NCI-H1417 (cell line): Measurements from ENCODE around the gene KCNJ12.
"Not testable (repeated sequence)": the region's sequence is repeated elsewhere in the genome, so short reads cannot be mapped to it uniquely, and the experiment has no call there.

ENCODE experiments used
- DNase-seq, 3 experiments: peaks; one replicate each; lab custom pipeline; 2025; lab: John Stamatoyannopoulos, UW

KCNJ12 gene

GRCh38 chr17:21422311-21423189 is 46.4 kb downstream of the KCNJ12 start:
- DNase-seq: not testable (repeated sequence)

GRCh38 chr17:21423190-21423493 is 47.0 kb downstream of the KCNJ12 start:
- DNase-seq: not testable (repeated sequence)

- DNase-seq: not testable (repeated sequence)
Observed at GRCh38 chr17:21424697-21425096, 48.5 kb downstream of the KCNJ12 start.

- DNase-seq: no peak
Observed at GRCh38 chr17:21425321-21425720, 49.2 kb downstream of the KCNJ12 start.

- no peak for DNase-seq
Observed at GRCh38 chr17:21425736-21426135, 49.6 kb downstream of the KCNJ12 start.

DNA sequence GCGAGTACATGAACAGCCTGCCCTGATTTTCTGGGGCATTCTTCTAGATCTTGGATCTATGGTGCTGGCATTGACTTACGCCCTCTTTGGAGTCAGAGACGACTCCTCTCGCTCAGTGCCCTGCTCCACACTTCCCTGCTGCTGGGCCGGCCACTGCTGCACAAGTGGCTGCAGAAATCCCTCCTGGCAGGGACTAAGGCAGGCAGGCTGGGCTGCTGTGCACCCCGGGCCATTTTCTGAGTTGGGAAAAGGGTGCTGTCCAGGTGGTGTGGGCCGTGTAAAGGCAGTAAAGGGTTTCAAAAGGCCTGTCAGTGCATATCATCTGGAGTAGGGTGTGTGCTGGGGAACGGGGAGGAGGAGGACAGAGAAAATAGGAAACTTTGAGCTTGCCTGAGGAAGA is 50.1 kb downstream of the KCNJ12 start:
- not testable (repeated sequence) for DNase-seq

DNA sequence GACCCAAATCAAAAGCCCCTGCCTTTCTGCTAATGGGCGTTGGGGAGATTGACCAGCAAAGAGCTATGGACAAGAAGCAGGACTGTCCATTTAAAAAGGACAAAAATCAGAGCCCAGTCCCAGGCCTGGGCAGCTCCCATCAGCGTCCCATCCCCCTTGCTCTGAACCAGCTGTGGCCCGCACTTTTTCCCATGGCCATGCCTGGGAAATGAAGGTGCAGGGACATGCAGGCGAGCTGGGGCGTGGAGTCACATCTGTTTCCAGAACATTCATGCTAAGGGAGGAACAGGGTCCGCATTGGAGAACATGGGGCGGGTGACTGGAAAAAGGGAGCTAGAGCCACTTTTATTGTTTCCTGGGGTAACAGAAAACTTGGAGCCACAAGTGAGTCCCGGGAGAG is 50.7 kb downstream of the KCNJ12 start:
- DNase-seq: not testable (repeated sequence)

DNA sequence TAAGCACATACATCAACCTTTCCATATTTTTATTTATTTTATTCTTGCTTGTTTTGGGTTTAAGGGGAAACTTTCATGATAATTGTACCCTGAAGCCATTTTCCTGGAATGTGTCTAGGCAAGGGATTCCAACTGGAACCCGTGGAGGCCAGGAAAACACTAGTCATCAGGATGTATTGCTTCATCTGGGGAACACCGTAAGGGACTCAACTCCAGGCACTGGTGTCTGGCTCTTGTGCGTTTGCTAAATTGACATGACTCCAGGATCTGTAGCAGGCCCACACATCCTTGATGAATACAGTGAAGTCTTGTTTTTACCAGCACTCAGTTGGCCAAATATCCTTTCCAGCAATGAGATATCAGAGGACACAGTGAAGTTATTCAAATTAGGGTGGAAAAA is 51.6 kb downstream of the KCNJ12 start:
- not testable (repeated sequence) for DNase-seq

- DNase-seq: not testable (repeated sequence)
Observed at GRCh38 chr17:21428752-21429424, 52.7 kb downstream of the KCNJ12 start.

- not testable (repeated sequence) for DNase-seq
Observed at GRCh38 chr17:21429921-21430628, 53.9 kb downstream of the KCNJ12 start.

GRCh38 chr17:21433971-21434370 is 57.8 kb downstream of the KCNJ12 start:
- DNase-seq: not testable (repeated sequence)

DNA sequence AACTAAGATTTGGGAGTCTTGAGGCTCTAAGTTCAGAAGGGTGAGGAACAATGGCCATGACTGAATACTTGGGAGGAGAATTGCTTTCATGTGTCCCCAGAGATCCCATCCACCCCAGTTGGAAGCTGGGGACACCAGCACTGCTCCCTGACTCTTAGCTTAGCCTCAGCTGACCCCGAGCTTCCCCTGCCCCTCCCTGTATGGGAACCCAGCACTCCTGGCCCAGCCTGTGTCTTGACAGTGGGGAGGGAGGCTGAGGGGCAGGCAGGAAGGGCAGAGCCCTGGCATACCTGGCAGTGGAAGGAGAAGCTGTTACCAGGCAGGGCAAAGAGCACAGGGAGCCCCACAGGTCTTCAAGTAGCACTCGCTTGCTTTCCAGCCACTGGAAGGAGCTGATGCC is 58.8 kb downstream of the KCNJ12 start:
- not testable (repeated sequence) for DNase-seq

DNA sequence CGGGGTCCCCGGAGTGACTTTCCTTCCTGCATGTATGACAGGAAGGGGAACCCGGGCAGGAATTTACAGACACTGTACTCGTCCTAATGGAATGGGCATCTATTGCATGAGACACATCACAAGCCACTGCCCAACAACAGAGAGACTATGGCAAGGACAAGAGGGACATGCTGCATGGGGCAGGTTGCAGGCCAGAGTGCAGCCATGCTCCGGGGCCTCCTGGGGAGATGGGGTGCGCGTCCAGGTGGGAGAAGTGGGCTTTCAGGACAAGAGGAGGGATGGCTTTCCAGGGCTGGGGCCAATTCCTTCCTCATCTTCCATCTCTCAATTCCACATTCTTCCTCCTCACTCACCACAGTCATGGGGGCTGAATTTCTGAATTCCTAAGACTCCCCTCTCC is 60.3 kb downstream of the KCNJ12 start:
- not testable (repeated sequence) for DNase-seq

DNA sequence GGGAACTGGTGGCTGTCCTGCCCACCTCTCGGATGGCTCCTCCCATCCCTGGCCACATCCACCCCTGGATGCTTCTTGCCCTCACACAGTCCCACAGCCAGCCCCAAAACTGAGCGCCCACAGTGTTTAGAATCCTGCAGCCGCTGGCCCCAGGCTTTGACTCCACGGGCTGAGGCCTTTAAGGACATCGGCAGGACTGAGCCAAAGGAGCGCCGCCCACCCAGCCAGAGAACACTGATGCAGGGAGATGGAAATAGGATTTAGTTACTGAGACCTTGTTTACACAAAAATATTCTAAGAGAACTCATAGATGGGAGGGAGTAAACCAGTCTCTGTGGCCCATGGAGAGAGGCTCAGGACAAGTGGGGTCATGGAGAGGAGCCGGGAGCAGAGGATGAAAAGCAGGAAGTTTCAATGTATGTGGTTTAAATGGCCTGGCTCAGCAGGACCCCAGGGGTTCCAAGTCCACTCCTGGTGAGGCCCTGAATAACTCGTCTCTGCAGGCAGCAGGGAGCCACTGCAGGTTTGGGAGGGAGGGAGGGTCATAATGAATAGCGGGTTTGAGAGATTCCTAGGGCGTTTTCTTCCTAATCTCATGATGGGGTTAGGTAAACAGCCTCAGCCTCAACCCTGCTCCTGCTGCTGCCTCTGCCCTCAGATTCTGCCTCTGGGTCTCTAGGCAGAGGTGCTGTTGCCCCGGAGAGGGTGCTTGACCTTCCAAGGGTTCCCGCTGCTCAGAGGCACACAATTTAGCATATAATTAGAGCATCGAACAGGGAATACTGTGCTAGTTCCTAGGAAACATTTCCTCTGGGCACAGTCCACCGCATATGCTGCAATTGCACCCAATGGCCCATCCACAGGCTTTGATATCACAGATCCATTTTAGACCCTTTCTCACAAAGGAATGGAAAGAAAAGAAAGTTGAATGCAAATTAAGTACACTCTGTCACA is 61.0 kb downstream of the KCNJ12 start:
- peak in 1 of 3 experiments; percentile 4 for DNase-seq

GRCh38 chr17:21438316-21439014 is 62.3 kb downstream of the KCNJ12 start:
- DNase-seq: not testable (repeated sequence)

- not testable (repeated sequence) for DNase-seq
Observed at GRCh38 chr17:21439015-21439336, 62.8 kb downstream of the KCNJ12 start.

DNA sequence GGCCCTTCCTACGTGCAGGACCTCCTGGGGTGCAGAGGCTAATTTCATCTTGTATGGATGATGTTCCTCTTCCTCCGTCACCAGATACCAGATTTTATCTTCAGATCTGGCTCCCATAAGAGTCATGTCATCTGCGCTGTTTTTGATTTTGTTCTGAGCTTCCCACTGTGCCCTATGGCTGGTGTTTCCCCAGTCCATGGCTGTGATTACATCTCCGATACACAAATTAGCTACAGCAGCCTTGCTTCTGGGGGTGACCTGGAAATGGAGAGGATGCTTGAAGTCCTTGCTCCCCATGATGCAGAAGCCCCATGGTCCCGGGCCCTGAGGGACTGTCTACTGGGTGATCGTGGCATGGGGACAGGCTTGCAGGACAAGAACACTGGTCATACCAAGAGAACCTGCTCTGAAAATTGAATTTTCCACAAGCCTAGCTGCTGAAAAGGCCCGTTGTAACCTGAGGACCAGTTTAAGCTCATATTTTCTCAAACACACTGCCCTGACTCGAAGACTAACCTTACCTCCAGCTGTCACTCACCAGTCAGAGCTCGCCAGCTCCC is 69.0 kb downstream of the KCNJ12 start:
- no peak for DNase-seq

DNA sequence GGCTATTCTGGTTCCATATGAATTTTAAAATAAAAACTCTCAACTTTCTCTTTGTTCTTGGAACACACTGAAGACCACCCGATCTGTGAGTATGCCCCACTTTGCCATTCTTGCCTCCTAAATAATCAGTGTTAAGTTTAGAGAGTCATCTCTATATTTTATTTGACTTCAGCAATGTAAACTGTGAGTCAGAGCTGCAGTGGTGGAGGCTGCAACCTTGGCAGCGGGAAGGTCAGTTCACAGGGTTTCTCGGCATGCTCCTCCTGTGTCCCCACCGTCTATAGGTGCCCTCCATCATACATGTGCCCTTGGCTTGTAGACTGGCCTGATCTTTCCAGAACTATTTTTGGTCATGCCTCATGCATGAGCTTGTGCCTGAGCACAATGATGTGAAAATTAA is 71.4 kb downstream of the KCNJ12 start:
- not testable (repeated sequence) for DNase-seq

- not testable (repeated sequence) for DNase-seq
Observed at GRCh38 chr17:21449891-21450290, 73.7 kb downstream of the KCNJ12 start.

- no peak for DNase-seq
Observed at GRCh38 chr17:21451975-21452374, 75.8 kb downstream of the KCNJ12 start.
